SKM-1 treated with dmso at 0.1 percent for 144 hours (cell line): ENCODE data around the gene ATG7.
A peak's percentile ranks its signal among the peaks of the same experiment; 100 is the strongest.
"Not testable (repeated sequence)": the region's sequence is repeated elsewhere in the genome, so short reads cannot be mapped to it uniquely, and the experiment has no call there.

ENCODE experiments used
- DNase-seq: peaks from one replicate; lab custom pipeline; 2025; ENCODE audit not compliant: unreplicated experiment; lab: John Stamatoyannopoulos, UW

ATG7 gene

GRCh38 chr3:11250902-11251806 is 21.0 kb upstream of the ATG7 start:
- no peak for DNase-seq

DNA sequence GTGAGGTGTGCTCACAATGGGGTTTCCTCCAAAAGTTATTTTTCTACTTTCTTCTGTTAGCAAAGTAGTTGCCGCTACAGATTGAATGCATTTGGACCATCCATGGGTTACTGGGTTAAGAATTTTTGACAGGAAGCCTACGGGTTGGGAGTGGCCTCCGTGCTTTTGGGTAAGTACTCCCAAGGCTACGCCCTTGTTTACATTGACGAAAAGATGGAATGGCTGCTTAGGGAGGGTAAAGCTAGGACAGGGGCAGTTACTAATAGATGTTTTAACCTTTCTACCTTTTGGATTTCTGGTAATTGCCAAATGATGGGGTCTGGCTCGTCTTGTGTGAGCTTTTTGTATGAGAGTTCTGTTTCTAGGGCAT is 20.4 kb upstream of the ATG7 start:
- DNase-seq = no peak

DNA sequence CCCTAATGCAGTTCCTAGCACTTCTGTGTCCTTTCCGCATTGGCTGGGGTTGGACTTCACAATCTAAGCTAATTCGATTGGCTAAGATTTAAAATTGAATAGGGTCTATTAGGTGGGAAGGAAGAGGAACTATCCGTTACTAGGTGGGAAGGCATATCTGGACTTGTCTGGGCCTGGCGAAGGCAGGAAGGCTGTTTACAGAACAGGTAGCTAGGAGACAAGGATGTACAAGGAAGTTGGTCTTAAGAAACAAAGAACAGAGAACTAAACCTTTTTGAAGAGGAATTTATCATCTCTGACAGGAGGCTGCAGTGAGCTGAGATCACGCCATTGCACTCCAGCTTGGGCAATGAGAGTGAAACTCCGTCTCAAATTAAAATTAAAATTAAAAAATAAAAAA is 17.3 kb upstream of the ATG7 start:
- no peak for DNase-seq

GRCh38 chr3:11255537-11255936 is 16.7 kb upstream of the ATG7 start:
- not testable (repeated sequence) for DNase-seq

DNA sequence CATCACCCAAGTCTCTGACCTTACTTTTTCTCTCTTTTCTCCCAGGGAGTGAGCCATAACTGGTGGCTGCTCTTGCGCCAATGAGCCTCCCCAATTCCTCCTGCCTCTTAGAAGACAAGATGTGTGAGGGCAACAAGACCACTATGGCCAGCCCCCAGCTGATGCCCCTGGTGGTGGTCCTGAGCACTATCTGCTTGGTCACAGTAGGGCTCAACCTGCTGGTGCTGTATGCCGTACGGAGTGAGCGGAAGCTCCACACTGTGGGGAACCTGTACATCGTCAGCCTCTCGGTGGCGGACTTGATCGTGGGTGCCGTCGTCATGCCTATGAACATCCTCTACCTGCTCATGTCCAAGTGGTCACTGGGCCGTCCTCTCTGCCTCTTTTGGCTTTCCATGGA is 13.2 kb upstream of the ATG7 start:
- DNase-seq = no peak

- no peak for DNase-seq
Measured at GRCh38 chr3:11260460-11260859, 11.7 kb upstream of the ATG7 start.

DNA sequence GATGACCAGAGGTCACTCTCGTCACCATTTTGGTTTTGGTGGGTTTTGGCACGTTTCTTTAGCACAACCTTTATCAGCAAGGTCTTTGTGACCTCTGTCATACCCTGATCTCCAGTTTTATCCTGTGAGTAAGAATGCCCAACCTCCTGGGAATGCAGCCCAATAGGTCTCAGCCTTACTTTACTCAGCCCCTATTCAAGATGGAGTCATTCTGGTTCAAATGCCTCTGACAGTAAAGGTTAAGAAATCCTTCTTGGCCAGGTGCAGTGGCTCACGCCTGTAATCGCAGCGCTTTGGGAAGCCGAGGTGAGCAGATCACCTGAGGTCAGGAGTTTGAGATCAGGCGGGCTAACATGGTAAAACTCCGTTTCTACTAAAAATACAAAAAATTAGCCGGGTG is 3.2 kb upstream of the ATG7 start:
- no peak for DNase-seq

DNA sequence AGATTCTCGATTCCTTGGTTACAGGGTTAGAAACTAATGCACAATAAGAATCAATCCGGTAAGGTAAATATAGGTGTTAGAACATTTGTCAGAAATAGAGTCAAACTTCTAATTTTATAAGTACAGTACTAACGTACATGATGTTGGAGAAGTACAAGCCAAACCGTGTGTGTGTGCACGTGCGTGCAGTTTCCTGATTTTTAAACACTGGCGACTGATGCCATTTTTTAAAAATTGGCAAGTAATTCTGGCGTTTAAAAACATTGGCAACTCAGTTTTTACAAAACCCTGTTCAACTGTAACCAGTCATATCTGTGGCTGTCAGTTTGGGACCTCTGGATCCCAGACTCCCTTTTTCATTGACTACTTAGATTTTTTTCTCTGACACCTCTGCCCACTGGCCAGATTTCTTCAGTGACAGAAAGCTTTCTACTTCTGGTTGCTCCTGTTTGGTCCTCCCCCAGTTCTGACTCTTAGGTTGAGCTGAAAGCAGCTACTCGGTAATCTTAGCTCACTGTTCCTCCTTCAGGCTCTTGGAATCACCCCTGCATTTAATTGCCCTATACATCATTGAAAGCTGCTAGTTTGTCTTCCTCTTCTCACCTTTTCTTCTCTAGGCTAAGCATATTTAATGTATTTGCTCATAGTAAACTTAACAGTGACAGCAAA is 843 bp downstream of the ATG7 start:
- peak; percentile 22 for DNase-seq

DNA sequence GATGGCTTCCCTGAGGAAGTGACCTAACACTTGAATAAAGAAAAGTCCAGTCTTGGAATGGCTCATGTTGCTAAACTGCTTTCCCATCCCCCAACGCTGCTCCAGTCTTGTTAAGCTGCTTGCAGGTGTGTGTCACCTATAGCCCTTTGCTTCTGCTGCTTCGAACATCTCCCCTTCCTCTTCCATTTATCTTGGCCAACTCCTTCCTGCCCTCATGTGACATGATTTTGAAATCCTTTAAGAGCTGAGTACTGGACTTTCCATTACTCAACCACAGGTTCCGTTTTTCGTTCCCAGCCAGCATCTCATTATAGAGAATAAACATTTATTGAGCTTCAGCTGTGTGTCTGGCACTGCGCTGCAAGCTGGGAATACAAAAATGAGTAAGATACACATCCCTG is 1.7 kb downstream of the ATG7 start:
- DNase-seq = peak; percentile 96

DNA sequence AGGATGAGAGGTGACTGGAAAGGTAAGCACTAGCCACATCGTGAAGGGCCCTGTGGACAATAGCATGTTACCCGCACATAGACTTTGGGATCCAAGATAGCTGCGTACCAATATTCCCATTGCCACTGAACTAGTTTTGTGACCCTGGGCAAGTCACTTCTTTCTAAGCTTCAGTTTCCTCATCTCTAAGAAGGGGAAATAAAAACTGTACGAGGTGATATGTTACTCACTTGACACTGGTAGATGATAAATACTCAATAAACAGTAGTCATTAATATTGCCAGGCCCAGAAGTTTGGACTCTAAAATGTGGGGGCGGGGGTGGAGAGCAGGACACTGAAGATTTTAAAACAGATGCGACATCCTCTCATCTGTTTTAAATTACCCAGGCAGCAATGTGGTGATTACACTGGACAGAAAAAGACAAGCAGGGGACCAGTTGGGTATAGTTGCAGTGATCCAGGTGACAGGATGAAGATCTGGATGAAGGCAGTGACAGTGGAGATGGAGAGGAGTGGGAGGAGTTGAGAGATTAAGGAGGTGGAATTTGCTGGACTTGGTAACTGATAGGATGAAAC is 2.5 kb downstream of the ATG7 start:
- no peak for DNase-seq

DNA sequence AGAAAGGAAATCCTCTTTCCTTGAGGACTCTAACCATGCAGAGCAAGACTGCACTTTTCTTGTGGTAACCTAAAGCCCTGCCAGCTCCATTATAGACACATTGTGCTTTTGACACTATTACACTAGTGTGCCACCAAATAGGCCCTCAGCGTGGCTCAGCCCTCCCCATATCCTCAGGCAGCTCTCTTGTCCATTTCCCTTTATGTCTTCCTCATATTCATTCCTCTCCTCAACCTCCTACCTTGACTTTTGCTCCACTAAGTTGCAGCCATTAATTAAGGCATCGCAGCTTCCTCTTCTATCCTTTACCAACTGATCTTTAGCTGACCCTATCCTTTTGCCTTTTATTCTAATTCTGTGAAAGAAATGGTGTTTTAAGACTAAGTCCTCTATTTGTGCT is 3.7 kb downstream of the ATG7 start:
- peak; percentile 33 for DNase-seq

DNA sequence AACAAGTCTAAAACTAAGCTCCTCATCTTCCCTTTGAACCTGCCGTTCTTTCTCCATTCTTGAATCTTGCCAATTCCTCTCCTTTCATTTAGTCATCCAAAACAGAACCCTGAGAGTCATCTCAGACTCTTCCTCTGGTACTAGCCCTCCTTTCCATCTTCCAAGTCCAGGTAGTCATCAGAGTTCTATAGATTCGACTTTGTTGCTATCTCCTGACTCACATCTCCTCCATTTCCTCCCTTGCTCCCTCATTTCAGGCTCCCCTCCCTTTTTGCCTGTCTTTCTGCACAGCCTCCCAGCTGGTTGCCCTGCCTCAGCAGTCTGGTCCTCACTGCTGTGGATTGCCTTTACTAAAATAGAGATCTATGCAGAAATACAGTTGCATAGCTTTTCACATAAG is 4.7 kb downstream of the ATG7 start:
- no peak for DNase-seq

DNA sequence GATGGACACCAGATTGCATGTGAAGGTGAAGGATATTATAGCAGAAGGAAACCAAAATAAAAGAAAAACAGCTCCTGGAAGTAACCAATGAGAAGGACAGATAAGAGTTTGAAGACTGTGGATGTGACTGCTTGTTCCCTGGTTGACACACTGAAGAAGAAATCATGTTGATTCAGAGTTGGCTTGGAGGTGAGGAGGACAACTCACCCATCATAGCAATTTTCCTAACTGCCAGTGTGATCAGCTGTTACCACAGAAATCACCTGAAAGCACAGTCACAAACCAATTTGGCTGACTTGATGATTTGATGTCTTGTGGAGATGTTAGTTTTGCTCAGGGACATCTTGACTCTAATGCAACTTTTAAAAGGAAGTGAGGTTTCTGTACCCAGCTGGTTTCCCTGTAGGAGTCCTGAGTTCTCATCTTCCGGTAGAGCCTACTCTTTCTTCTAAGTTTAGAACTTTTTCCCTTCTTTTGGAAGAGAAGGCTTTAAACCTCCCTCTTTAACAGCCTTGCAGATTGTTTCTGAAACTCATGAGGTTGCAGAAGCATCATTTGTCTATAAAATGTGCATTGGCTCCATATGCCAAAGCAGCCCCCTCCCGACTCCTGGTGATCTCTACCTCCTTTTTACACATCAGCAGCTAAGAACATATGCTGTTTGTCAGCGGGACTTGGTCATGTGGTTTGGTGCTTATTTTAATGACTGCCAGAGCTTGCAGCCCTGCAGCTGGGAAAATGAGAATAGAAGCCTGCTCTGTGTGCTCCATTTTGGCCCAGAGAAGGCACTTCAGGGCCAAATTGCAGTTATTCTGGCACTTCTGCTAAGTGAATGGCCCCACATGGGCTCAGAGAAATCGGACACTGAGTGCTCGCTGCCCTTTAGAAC is 10.3 kb downstream of the ATG7 start:
- DNase-seq = no peak

DNA sequence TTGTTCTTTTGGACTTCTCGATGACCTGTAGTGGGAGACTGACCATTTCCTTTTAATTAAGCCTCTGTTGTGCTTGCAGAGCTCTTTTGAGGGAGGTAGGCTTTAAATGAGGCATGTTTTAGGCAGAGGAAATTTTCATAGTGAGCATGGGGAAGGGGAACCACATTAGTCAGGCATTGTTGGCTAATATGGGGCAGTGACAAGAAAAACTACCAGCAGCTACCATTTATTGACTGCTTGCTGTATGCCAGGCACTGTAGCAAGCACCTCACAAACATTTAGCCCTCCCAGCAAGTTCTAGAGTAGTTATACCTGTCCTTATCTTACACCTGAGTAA is 10.9 kb downstream of the ATG7 start:
- DNase-seq = no peak

- no peak for DNase-seq
Measured at GRCh38 chr3:11284011-11284410, 11.8 kb downstream of the ATG7 start.

GRCh38 chr3:11285471-11285870 is 13.3 kb downstream of the ATG7 start:
- no peak for DNase-seq

DNA sequence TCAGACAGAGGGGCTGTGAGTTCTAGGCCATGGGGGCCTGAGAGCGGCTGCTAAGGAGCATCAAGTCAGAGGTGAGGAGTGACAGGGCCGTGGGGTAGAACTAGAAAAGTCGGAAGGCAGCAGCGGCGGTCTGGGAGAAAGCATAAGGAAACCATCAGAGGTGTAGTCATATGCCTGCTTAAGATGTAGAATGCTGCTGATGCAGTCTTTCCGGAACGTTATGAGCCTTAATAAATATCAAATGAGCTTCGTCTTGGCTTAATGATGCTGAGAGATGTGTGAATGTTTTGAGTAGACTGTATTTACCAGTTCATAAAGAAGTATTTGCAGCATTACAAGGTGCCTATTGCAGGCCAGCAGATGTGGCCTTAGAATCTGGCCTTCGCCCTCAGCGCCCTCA is 15.2 kb downstream of the ATG7 start:
- no peak for DNase-seq

DNA sequence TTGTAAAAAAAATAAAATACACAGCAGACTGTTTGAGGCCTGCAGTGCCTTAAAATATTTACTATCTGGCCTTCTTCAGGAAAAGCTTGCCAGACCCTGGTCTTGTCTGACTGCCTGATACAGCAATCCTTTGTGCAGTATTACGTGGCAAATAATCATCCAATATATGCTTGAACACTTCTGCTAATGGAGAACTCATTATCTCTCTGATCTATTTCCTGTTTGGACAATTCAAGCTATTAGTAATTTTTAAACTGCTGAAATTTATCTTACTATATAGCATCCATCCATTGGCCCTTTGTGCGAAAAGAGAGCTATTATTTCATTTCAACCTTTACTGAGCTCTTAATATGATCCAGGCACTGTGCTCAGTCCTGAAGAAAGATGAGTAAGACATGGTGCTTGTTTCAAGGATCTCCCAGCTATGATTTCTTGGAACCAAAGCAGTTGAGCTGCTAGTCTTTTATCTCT is 15.9 kb downstream of the ATG7 start:
- DNase-seq = no peak

- peak; percentile 93 for DNase-seq
Measured at GRCh38 chr3:11288786-11289637, 16.8 kb downstream of the ATG7 start.

DNA sequence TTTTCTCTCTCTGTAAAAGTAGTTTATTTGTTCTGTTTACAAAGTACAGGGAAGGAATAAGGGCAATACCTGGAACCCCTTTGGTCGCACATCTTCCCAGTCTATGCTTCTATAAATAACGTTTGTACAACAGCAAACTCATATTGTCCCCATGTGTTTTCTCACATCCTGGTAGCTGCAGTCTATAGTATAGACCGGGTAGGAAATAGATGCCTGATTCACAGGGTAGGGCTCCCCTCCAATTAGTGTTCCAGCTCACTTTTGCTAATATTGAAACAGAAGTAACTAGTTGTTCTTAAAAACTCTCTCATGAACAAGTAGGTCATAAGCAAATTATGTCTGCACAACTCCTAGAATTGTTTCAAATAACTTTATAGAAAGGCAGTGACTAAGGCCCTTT is 17.7 kb downstream of the ATG7 start:
- DNase-seq = no peak
